OCI-LY1 (cell line): Measurements from ENCODE around the gene RPP38.

ENCODE experiments used
- H2AFZ ChIP-seq: fragments of 200-600 bp; sonication (generic), shearing (Covaris generic); 2 replicates; pipeline ENCODE4 v1.6.0; 2014; ENCODE audit warnings: antibody characterized with exemption, mild to moderate bottlenecking, low read length
- H3F3A ChIP-seq: fragments of 200-600 bp; sonication (generic), shearing (Covaris generic); 2 replicates; pipeline ENCODE4 v1.6.0; 2014; ENCODE audit warnings: mild to moderate bottlenecking, antibody characterized with exemption, low read length, moderate library complexity; ENCODE audit not compliant: insufficient read depth
- H3K27ac ChIP-seq: fragments of 200-600 bp; sonication (generic); 2 replicates; pipeline ENCODE4 v1.5.1; 2014; ENCODE audit warnings: low read length, mixed run types, mild to moderate bottlenecking, low read depth; ENCODE audit not compliant: poor library complexity, severe bottlenecking
- H3K27me3 ChIP-seq: fragments of 200-600 bp; sonication (generic); 2 replicates; pipeline ENCODE4 v1.6.0; 2014; ENCODE audit warnings: antibody characterized with exemption, mild to moderate bottlenecking, low read length, moderate library complexity; ENCODE audit not compliant: insufficient read depth
- H3K36me3 ChIP-seq: fragments of 200-600 bp; sonication (generic); 2 replicates; pipeline ENCODE4 v1.6.1; 2014; ENCODE audit warnings: mild to moderate bottlenecking, antibody characterized with exemption, low read length, moderate library complexity, mixed read lengths; ENCODE audit not compliant: insufficient read depth
- H3K4me1 ChIP-seq: fragments of 200-600 bp; sonication (generic); 2 replicates; pipeline ENCODE4 v1.5.1; 2014; ENCODE audit warnings: mild to moderate bottlenecking, low read length, moderate library complexity; ENCODE audit not compliant: insufficient read depth, severe bottlenecking
- H3K4me2 ChIP-seq: fragments of 200-600 bp; sonication (generic), shearing (Covaris generic); 2 replicates; pipeline ENCODE4 v1.6.1; 2014; ENCODE audit warnings: low read length
- H3K4me3 ChIP-seq: fragments of 200-600 bp; sonication (generic); 2 replicates; pipeline ENCODE4 v1.5.1; 2014; ENCODE audit warnings: low read length, low read depth, mild to moderate bottlenecking, mixed read lengths; ENCODE audit not compliant: poor library complexity, severe bottlenecking
- H3K79me2 ChIP-seq: fragments of 200-600 bp; shearing (Covaris generic); 2 replicates; pipeline ENCODE4 v1.6.1; 2016; ENCODE audit warnings: mixed run types, low read length, mixed read lengths; ENCODE audit not compliant: insufficient read depth
- H3K9ac ChIP-seq: fragments of 200-600 bp; sonication (generic), shearing (Covaris generic); 2 replicates; pipeline ENCODE4 v1.6.1; 2014; ENCODE audit warnings: mild to moderate bottlenecking, low read length, mixed read lengths
- H3K9me2 ChIP-seq: fragments of 200-600 bp; sonication (generic), shearing (Covaris generic); 2 replicates; pipeline ENCODE4 v1.6.1; 2014; ENCODE audit warnings: low read depth, mild to moderate bottlenecking, low read length, mixed read lengths
- H3K9me3 ChIP-seq: fragments of 200-600 bp; shearing (Covaris generic); 2 replicates; pipeline ENCODE4 v1.6.1; 2014; ENCODE audit warnings: low read length, mixed read lengths
- H4K20me1 ChIP-seq: fragments of 200-600 bp; sonication (generic), shearing (Covaris generic); 2 replicates; pipeline ENCODE4 v1.6.0; 2016; ENCODE audit warnings: mild to moderate bottlenecking, low read length; ENCODE audit not compliant: insufficient read depth
- CTCF ChIP-seq: fragments of 200-600 bp; sonication (generic), shearing (Covaris generic); IDR thresholded peaks from 2 replicates; pipeline ENCODE4 v1.5.1; 2017; ENCODE audit warnings: mild to moderate bottlenecking, antibody characterized with exemption, low read length, moderate library complexity, mixed read lengths
- EZH2 ChIP-seq: fragments of 200-600 bp; sonication (generic), shearing (Covaris generic); IDR thresholded peaks from 2 replicates; pipeline ENCODE4 v1.8.0; 2017; ENCODE audit warnings: borderline replicate concordance, mixed run types, mild to moderate bottlenecking, antibody characterized with exemption, low read length, moderate library complexity, mixed read lengths

RPP38 gene

GRCh38 chr10:15147594-15148392 is 50.6 kb downstream of the RPP38 start:
- no peak for TF ChIP-seq CTCF
- no peak for TF ChIP-seq EZH2
- Histone ChIP-seq H3F3A (no peaks in the 10 kb centered on the region), H3K9me3 (no peaks in the 10 kb centered on the region), H2AFZ (no peak overlapping the region), H3K4me3 (no peak overlapping the region), H3K79me2 (no peaks in the 10 kb centered on the region), H3K4me1 (no peaks in the 10 kb centered on the region), H3K27ac (no peak overlapping the region), H4K20me1 (no peaks in the 10 kb centered on the region), H3K4me2 (no peak overlapping the region), H3K27me3 (no peaks in the 10 kb centered on the region), H3K36me3 (no peaks in the 10 kb centered on the region), H3K9ac (no peak overlapping the region), H3K9me2 (no peaks in the 10 kb centered on the region)

- H2AFZ ChIP-seq: no peak overlapping the region
- H4K20me1 ChIP-seq: no peaks in the 10 kb centered on the region
- no peak overlapping the region for H3K9ac ChIP-seq
- H3K27ac ChIP-seq: no peak overlapping the region
- no peaks in the 10 kb centered on the region for H3F3A ChIP-seq
- H3K4me3 ChIP-seq: no peak overlapping the region
- no peaks in the 10 kb centered on the region for H3K79me2 ChIP-seq
- no peaks in the 10 kb centered on the region for H3K27me3 ChIP-seq
- H3K9me3 ChIP-seq: no peaks in the 10 kb centered on the region
- TF ChIP-seq EZH2 (no peak), CTCF (no peak)
- H3K4me1 ChIP-seq: no peaks in the 10 kb centered on the region
- no peaks in the 10 kb centered on the region for H3K36me3 ChIP-seq
- no peaks in the 10 kb centered on the region for H3K9me2 ChIP-seq
- H3K4me2 ChIP-seq: no peak overlapping the region
These were observed 52.1 kb downstream of the RPP38 start for GRCh38 chr10:15149042-15149771.

- Histone ChIP-seq H3K4me1 (no peaks in the 10 kb centered on the region), H2AFZ (no peak overlapping the region), H3F3A (no peaks in the 10 kb centered on the region), H3K27me3 (no peaks in the 10 kb centered on the region), H3K4me3 (no peak overlapping the region), H3K9me3 (no peaks in the 10 kb centered on the region), H3K79me2 (no peaks in the 10 kb centered on the region), H4K20me1 (no peaks in the 10 kb centered on the region), H3K27ac (no peak overlapping the region), H3K9me2 (no peaks in the 10 kb centered on the region), H3K4me2 (no peak overlapping the region), H3K36me3 (no peaks in the 10 kb centered on the region), H3K9ac (no peak overlapping the region)
- no peak for TF ChIP-seq EZH2
- TF ChIP-seq CTCF: no peak
These were observed 53.4 kb downstream of the RPP38 start for GRCh38 chr10:15150563-15150962.
